ENCODE results near the gene PDCD10.

Gene PDCD10

DNA sequence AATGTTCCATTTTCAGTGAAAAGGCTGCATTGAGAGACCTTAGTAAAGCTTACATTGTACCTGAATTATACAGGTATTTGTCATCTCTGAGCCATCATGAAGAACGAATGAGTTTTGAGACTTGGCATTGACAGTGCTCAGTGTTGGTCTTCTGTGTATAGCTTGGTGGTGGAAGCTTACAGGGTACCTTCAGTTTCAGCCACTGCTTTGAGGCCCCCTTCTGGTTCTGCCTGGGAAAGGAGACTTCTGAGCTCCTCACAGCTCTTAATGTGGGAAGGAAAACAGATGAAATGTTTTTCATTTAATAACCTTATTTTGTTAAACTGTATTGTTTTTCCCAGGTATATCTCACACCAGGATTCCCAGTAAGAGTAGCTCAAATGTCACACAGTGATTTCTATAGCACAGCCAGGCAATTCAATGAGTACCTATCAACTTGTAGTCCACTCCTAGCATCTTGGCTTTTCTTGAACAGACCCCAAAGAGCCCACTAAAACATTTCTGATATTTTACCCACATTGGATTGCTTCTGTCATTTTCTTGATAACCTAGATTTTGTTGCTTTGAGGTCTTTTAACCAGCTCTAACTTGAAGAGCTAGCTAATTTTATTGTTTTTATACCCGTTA, 6.4 kb upstream of the PDCD10 start:
- Mint-ChIP-seq H3K4me1 (peaks cover 16% of the 10 kb centered on the region), H3K4me3 (no peak overlapping the region), H3K36me3 (no peaks in the 10 kb centered on the region), H3K9me3 (no peaks in the 10 kb centered on the region), H3K27ac (no peak overlapping the region), H3K27me3 (no peaks in the 10 kb centered on the region)

DNA sequence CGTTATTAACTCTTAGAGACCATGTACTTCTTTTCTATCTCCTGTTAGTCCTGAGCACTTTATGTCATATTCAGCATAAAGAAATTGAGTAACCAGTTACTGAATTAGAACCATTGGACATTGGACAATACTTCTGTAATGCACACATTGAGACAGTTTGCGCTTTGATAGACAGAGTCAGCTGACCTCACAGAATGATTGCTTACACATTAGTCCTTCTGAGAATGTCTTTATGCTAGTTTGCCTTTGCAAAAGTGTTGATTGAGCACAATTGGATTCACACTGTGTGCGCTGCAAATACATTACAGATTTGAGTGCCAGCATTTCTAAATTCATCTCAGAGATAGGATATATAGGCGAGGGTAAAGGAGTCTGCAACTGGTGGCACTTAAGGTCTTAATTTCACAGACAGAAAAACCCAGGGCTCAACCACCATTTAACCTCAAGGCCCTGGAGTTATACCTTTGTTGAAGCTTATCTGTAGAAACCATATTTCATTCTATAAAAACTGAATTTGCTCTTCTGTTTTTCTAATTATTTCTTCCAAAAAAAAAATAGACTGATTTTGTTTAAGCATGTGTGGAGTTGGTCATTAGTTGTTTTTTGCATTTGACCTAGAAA, 4.6 kb upstream of the PDCD10 start:
- Mint-ChIP-seq H3K4me3 (no peak overlapping the region), H3K27me3 (no peaks in the 10 kb centered on the region), H3K4me1 (peaks cover 16% of the 10 kb centered on the region), H3K9me3 (no peaks in the 10 kb centered on the region), H3K36me3 (no peaks in the 10 kb centered on the region), H3K27ac (no peak overlapping the region)

DNA sequence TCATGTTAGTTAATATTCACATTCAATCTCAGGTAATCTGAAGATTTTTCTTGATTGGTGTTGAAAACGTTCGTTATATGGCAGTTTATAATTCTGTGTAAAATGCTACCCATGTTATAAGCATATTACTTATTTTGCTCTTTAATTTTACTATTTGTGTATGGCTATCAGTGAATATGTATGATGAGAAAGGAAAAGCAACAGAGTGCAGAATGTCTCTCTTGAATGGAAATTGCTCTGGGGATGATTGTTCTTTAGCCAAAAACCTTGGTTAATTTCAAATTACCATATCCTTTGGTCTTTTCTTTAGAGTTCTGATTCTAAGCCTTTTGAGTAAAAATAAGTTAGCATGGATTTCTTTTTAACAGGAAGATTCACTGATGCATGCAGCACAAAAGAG, 3.3 kb upstream of the PDCD10 start:
- Mint-ChIP-seq H3K27ac (no peak overlapping the region), H3K27me3 (no peaks in the 10 kb centered on the region), H3K4me3 (no peak overlapping the region), H3K36me3 (no peaks in the 10 kb centered on the region), H3K4me1 (peaks cover 11% of the 10 kb centered on the region), H3K9me3 (no peaks in the 10 kb centered on the region)

DNA sequence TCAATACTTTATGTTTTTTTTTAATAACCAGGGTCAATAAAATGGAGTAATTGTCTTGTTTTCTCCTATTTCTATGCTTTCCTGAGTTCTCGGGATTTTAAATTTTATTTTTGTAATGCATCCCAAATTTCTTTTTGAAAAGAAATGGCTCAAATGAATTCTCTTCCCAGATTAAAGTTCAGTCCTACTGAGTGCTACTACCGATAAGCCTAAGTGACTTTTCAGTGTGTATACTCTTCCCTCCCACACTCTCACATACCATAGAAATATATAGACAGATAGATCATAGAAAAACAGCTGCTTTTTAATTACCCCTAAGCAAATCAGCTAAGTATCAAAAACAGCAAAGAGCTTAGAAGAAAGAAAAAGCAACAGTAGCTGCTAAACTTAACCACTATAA, 2.3 kb upstream of the PDCD10 start:
- Mint-ChIP-seq H3K27me3 (no peaks in the 10 kb centered on the region), H3K36me3 (peaks cover 2% of the 10 kb centered on the region), H3K4me3 (no peak overlapping the region), H3K4me1 (peaks cover 9% of the 10 kb centered on the region), H3K27ac (no peak overlapping the region), H3K9me3 (no peaks in the 10 kb centered on the region)

DNA sequence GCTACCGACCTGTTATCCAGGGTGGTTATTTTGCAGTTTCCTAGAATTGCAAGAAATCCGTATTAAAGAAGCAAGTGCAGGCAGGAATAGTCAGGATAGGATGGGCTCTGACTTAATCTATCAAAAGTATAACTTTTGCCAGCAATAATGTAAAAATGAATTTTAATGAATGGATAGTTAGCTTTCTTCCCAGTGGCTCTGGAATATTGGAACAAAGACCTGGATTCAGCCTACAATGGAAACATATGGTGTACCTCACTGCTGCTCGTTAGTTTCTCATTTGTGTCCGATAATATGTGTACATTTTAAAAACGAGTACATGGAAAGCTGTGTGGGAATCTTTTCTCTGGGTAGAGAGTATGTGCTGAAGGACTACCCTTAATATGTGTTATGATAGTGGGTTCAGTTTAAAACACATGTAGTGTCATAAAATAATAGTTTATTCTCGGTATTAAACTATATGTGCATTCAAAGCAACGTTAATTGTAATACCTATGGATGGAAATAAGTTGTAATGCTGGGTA, 1.6 kb upstream of the PDCD10 start:
- H3K9me3 Mint-ChIP-seq, result no peaks in the 10 kb centered on the region
- no peak overlapping the region for H3K4me3 Mint-ChIP-seq
- peaks cover 9% of the 10 kb centered on the region for H3K4me1 Mint-ChIP-seq
- peaks cover 2% of the 10 kb centered on the region for H3K36me3 Mint-ChIP-seq
- no peaks in the 10 kb centered on the region for H3K27me3 Mint-ChIP-seq
- H3K27ac Mint-ChIP-seq, result no peak overlapping the region

DNA sequence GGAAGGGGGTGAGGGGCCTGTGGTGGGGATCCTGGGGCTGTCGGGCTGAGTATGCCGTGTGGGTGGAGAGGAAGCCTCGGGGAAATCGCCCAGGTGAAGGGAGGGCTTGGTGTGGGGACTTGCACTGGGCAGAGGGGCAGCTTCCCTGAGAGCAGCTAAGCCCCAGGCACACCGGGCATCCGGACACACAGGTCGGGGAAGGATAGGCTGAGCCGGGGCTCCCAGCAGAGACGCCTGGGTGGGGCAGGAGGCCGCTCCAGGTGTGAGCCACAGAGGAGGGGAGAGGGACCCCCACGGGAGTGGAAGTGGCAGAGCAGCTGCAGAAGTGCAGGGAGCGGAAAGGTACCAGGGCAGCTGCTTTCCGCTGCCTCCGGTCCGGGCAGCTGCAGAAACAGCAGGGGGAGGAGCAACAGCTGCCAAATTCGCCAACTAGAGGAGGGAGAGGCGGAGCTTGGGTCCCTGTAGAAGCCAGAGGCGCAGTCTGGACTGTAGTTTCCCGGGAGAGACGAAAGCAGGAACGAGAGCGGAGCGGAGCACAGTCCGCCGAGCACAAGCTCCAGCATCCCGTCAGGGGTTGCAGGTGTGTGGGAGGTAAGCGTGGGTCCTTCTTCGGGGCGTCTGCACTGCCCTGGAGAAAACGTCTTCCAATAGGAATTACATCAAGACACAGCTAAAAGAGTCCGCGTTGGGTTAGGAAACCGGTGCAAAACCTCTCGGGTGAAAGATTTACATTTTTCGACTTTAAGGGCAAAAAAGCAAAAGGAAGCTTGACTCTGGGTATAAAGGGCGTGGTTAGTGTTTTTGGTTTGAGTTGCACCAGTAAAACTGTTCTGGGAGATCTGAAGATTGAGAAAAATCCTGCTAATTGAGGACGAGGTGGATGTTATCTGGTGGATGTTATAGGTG, 794 bp upstream of the PDCD10 start, which contains the start of gene SERPINI1:
TSS of gene SERPINI1 (plus strand) at position 489 of the 906 bp plus-strand sequence. CDS start 53,408 bp downstream, outside the sequence.
- Mint-ChIP-seq H3K36me3 (peaks cover 2% of the 10 kb centered on the region), H3K4me3 (no peak within 1 kb of the TSS), H3K27ac (no peak within 1 kb of the TSS)

DNA sequence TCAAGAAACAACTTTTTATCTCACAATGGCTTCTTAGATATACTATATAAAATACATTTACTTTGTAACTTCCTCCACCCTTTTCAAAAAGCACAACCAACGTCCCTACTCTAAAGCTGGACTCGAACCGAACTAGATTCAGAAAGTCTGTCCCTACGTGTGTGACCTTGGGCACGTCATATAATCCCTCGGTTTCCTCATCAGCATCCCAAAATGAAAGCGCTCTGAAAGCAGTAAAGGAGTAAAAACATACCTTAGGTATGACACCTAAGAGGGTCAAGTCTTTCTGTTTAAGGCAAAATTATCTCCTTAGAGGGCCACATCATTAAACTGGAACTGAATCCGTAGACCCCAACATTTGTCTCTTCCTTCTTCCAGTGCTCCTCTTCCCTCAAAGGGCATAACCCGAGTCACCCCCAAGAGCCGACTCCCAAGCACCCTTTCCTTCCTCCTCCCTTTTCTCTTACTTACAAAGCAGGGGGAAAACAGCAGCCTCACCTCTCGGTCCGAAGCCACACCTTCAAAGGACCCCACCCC, 663 bp downstream of the PDCD10 start:
- no peaks in the 10 kb centered on the region for H3K9me3 Mint-ChIP-seq
- H3K4me3 Mint-ChIP-seq, result no peak overlapping the region
- H3K27ac Mint-ChIP-seq, result no peak overlapping the region
- peaks cover 23% of the 10 kb centered on the region for H3K4me1 Mint-ChIP-seq
- H3K27me3 Mint-ChIP-seq, result no peaks in the 10 kb centered on the region
- peaks cover 2% of the 10 kb centered on the region for H3K36me3 Mint-ChIP-seq

More for the DNA sequence above, 794 bp upstream of the PDCD10 start, which contains the start of gene SERPINI1:
- Mint-ChIP-seq H3K27me3 (no peaks in the 10 kb centered on the region), H3K4me1 (peaks cover 13% of the 10 kb centered on the region), H3K9me3 (no peaks in the 10 kb centered on the region)

DNA sequence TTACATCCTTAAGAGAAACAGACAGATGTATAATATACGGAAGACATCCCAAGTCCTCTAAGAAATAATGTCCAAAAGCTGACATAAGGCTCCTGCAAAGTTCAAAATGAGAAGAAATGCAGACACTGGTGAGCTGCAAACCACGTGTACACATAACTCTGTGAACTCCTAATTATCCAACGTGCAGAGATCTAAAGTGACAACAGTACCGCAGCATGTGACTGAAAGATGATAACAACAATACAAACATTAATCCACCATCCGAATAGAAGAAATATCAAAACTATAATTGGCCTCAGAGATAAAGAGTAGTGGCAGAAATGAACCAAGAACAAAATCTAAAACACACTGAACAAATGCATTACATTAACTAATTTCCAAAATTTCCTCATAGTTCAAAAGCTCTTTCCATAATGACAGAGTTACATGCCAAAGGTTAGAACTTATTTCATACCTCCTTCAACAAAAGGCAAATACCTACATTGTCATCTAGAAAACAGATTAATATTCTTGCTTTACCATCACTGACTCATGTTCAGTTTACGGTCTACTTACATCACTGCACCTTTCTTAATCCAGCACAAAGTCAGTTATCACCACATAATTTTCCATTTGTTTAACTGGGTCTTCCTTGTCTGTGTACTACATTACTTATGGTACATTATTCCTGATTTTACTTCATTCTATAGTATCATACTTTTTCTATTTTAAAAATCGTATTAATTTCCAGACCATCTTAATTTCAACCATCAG, 2.2 kb downstream of the PDCD10 start:
- peak overlapping the region; percentile 19 for H3K27ac Mint-ChIP-seq
- no peaks in the 10 kb centered on the region for H3K9me3 Mint-ChIP-seq
- peaks cover 33% of the 10 kb centered on the region for H3K4me1 Mint-ChIP-seq
- no peaks in the 10 kb centered on the region for H3K27me3 Mint-ChIP-seq
- H3K36me3 Mint-ChIP-seq, result peaks cover 2% of the 10 kb centered on the region
- H3K4me3 Mint-ChIP-seq, result peak overlapping the region; percentile 45

DNA sequence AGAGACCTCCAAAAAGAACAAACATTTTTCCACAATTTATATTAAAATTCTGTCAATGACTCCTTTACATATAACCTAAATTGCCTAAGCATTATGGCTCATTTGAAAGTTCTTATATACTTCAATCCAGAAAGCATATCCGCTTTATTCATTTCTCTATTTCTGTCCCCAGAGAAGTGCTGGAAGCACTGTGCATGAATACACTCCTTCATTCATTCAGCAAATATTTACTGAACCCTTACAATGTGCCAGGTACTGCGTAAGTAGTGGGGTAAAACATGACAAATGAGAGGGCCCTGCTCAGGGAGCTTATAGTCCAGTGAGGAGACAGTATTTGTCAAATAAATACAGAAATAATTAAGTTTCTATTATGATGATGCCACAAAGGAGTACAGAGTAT, 3.3 kb downstream of the PDCD10 start:
- peaks cover 2% of the 10 kb centered on the region for H3K36me3 Mint-ChIP-seq
- no peaks in the 10 kb centered on the region for H3K9me3 Mint-ChIP-seq
- no peaks in the 10 kb centered on the region for H3K27me3 Mint-ChIP-seq
- no peak overlapping the region for H3K27ac Mint-ChIP-seq
- H3K4me3 Mint-ChIP-seq, result peak overlapping the region; percentile 19
- peaks cover 44% of the 10 kb centered on the region for H3K4me1 Mint-ChIP-seq

DNA sequence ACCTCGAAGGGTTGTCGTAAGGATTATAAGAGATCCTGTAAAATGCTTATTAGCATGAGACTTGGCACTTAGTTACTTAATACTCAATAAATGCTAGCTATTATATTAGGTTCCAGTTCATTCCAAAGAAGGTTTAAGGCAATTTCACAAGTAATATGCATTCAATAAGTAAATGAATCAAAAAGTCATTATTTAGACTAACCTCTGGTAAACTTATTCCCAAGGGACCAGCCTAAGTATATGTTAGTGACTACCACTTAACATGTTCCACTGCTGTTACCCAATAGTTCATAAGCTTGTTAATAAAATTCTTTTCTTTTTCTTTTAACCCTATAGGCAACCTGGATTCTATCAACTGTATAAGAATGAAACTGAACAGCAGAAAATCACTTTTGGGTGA, 5.1 kb downstream of the PDCD10 start:
- H3K4me3 Mint-ChIP-seq, result no peak overlapping the region
- peaks cover 57% of the 10 kb centered on the region for H3K4me1 Mint-ChIP-seq
- H3K9me3 Mint-ChIP-seq, result no peaks in the 10 kb centered on the region
- peaks cover 2% of the 10 kb centered on the region for H3K36me3 Mint-ChIP-seq
- no peak overlapping the region for H3K27ac Mint-ChIP-seq
- no peaks in the 10 kb centered on the region for H3K27me3 Mint-ChIP-seq

DNA sequence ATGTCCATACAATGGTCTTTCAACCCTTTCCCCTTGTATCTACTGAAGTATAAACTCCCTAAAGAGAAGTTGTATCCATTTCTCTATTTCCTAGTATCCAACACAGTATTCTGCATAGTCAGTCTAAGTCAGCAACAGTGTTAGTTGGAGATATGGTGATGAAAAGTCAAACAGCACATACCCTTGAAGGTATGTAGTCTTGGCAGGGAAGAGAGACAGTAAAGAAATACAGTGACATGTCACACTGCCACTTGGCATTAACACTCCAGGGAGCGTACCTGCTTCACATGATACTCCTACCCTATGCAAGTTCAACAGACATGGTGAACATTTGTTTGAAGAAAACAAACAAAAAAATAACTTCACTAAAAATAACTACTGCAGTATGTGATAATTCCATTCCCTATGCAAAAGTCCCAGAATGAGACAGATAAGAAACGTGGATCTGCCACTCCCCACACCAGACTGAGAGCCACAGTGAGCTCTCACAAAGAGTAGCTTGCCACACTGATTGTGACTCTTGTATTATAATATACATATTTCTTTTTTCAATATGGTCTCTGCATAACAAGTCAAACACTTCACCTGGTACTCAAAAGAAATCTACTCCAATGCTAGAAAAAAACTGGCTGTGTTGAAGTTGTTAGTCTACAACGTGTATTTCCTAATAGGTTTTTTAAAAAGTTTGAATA, 5.9 kb downstream of the PDCD10 start:
- H3K4me3 Mint-ChIP-seq, result peak overlapping the region; percentile 2
- peaks cover 64% of the 10 kb centered on the region for H3K4me1 Mint-ChIP-seq
- no peak overlapping the region for H3K27ac Mint-ChIP-seq
- no peaks in the 10 kb centered on the region for H3K9me3 Mint-ChIP-seq
- peaks cover 2% of the 10 kb centered on the region for H3K36me3 Mint-ChIP-seq
- no peaks in the 10 kb centered on the region for H3K27me3 Mint-ChIP-seq

DNA sequence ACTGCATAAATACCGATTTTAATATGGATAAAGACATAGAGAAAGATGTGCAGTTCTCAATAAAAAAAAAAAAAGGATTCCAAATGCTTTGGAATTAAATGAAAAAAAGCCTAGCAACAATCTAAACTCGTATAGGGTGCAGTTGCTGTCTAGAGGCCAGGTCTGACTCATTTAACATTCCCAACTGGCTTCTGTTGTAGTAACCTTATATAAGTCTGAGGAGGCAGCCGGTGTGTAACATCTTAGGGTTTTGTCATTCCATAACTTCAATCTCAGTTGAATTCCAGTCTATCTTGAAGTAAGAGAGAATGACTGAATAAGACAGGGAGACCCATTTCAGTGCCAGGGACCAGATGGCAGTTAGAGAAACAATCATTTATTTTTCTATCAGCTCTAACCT, 6.5 kb downstream of the PDCD10 start:
- no peak overlapping the region for H3K4me3 Mint-ChIP-seq
- H3K9me3 Mint-ChIP-seq, result no peaks in the 10 kb centered on the region
- no peaks in the 10 kb centered on the region for H3K27me3 Mint-ChIP-seq
- H3K36me3 Mint-ChIP-seq, result peaks cover 2% of the 10 kb centered on the region
- H3K4me1 Mint-ChIP-seq, result peaks cover 70% of the 10 kb centered on the region
- H3K27ac Mint-ChIP-seq, result no peak overlapping the region

DNA sequence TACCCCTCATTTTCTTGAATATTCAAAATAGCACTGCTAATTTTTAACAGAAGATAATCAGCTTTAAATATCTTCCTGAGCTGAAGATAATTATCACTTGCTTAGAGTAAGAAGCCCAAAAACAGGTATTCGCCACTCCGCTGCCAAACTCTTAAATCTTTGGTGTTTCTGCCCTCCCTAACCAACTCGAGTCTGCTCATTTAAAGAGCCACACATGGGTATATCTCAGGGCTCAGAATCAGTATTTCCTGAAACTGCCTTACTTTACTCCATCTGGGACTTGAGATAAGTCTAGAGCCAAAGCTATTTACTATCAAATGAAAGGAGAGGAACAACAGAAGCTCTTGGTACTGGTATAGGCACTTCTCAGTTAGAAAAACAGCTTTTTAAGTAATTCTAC, 10.8 kb downstream of the PDCD10 start:
- no peak overlapping the region for H3K27ac Mint-ChIP-seq
- H3K27me3 Mint-ChIP-seq, result no peaks in the 10 kb centered on the region
- H3K4me3 Mint-ChIP-seq, result no peak overlapping the region
- H3K9me3 Mint-ChIP-seq, result no peaks in the 10 kb centered on the region
- peaks cover 83% of the 10 kb centered on the region for H3K4me1 Mint-ChIP-seq
- peaks cover 17% of the 10 kb centered on the region for H3K36me3 Mint-ChIP-seq

DNA sequence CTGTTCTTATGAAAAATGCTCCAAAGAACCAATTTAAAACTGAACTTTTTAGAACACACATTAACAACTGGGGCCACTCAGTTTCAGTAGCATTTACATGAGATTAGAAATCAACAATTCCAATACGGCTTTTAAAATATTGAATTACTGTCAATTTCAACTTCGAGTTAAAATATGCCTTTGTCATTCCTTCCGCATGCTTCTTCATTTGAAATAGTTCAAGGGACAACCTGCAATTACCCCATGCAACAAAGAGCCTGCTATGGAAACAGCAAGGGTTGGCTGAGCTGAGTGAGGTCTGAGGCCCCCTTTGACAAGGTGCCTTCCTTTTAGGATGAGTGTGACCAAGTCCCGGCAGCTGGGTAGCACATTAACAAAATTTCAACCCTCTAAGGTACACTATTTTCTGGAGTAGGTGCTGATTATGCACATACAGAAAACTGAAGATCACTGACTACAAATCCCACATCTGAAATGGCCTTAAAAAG, 11.6 kb downstream of the PDCD10 start:
- no peak overlapping the region for H3K27ac Mint-ChIP-seq
- H3K4me3 Mint-ChIP-seq, result no peak overlapping the region
- no peaks in the 10 kb centered on the region for H3K27me3 Mint-ChIP-seq

More for the DNA sequence above, 11.6 kb downstream of the PDCD10 start:
- H3K36me3 Mint-ChIP-seq, result peaks cover 24% of the 10 kb centered on the region
- H3K9me3 Mint-ChIP-seq, result no peaks in the 10 kb centered on the region
- peaks cover 76% of the 10 kb centered on the region for H3K4me1 Mint-ChIP-seq

Data from activated naive CD4-positive, alpha-beta T cell treated with anti-CD3 and anti-CD28 coated beads, Interleukin-2, amount 50 U/mL, for 24 hours (primary cell).